ENCODE data around the gene TNC. TPM values are rescaled to one million over a fixed set of nuclear protein-coding genes. Genes with fewer than 3 reads are reported as not detected.
A peak's percentile ranks its signal among the peaks of the same experiment; 100 is the strongest.
"Not testable (repeated sequence)": the region's sequence is repeated elsewhere in the genome, so short reads cannot be mapped to it uniquely, and the experiment has no call there.

The TNC gene
- polyA plus RNA-seq, 6 donors from 2014 or later = not detected

- H3K4me3 Mint-ChIP-seq = no peak overlapping the region
- H3K4me1 Mint-ChIP-seq = no peaks in the 10 kb centered on the region
Observed at GRCh38 chr9:115144706-115145105, 26.7 kb upstream of the TNC start.

GRCh38 chr9:115143689-115144088 is 25.7 kb upstream of the TNC start:
- H3K9me3 Mint-ChIP-seq = peaks cover 0 to 7% (median 0%) of the 10 kb centered on the region in 7 donors
- no peaks in the 10 kb centered on the region for H3K4me1 Mint-ChIP-seq
- H3K27ac Mint-ChIP-seq = no peak overlapping the region
- DNase-seq (no peak), ATAC-seq (ENCODE audit: low read depth in 2 of 2) (no peak)
- H3K4me3 Mint-ChIP-seq = no peak overlapping the region
- peaks cover 12 to 22% (median 16%) of the 10 kb centered on the region in 3 donors for H3K27me3 Mint-ChIP-seq
- no peaks in the 10 kb centered on the region for H3K36me3 Mint-ChIP-seq

More at GRCh38 chr9:115144706-115145105, 26.7 kb upstream of the TNC start:
- no peak for DNase-seq
- Mint-ChIP-seq H3K27me3 (peaks cover 12 to 18% (median 16%) of the 10 kb centered on the region in 3 donors), H3K9me3 (peaks cover 0 to 7% (median 3%) of the 10 kb centered on the region in 7 donors), H3K36me3 (no peaks in the 10 kb centered on the region), H3K27ac (no peak overlapping the region)
- no peak for ATAC-seq (ENCODE audit: low read depth in 2 of 2)

- Mint-ChIP-seq H3K4me3 (no peak overlapping the region), H3K27me3 (peaks cover 12 to 23% (median 12%) of the 10 kb centered on the region in 3 donors), H3K27ac (no peak overlapping the region), H3K36me3 (no peaks in the 10 kb centered on the region), H3K4me1 (no peaks in the 10 kb centered on the region), H3K9me3 (peaks cover 0 to 7% (median 0%) of the 10 kb centered on the region in 7 donors)
- no peak for ATAC-seq (ENCODE audit: low read depth in 2 of 2)
- DNase-seq = no peak
Observed at GRCh38 chr9:115142517-115143270, 24.7 kb upstream of the TNC start.

GRCh38 chr9:115142090-115142489 is 24.1 kb upstream of the TNC start:
- peaks cover 0 to 7% (median 0%) of the 10 kb centered on the region in 7 donors for H3K9me3 Mint-ChIP-seq
- no peaks in the 10 kb centered on the region for H3K4me1 Mint-ChIP-seq
- no peak overlapping the region for H3K4me3 Mint-ChIP-seq
- no peak for DNase-seq
- ATAC-seq (ENCODE audit: low read depth in 2 of 2) = no peak
- peaks cover 9 to 28% (median 18%) of the 10 kb centered on the region in 3 donors for H3K27me3 Mint-ChIP-seq
- H3K36me3 Mint-ChIP-seq = no peaks in the 10 kb centered on the region
- no peak overlapping the region for H3K27ac Mint-ChIP-seq

GRCh38 chr9:115141612-115142011 is 23.7 kb upstream of the TNC start:
- no peak for ATAC-seq (ENCODE audit: low read depth in 2 of 2)
- H3K27me3 Mint-ChIP-seq = peaks cover 9 to 32% (median 23%) of the 10 kb centered on the region in 3 donors
- peaks cover 0 to 7% (median 0%) of the 10 kb centered on the region in 7 donors for H3K9me3 Mint-ChIP-seq
- no peak overlapping the region for H3K27ac Mint-ChIP-seq
- no peak for DNase-seq
- no peak overlapping the region for H3K4me3 Mint-ChIP-seq
- no peaks in the 10 kb centered on the region for H3K36me3 Mint-ChIP-seq
- H3K4me1 Mint-ChIP-seq = no peaks in the 10 kb centered on the region

- H3K36me3 Mint-ChIP-seq = no peaks in the 10 kb centered on the region
- no peak for DNase-seq
- H3K9me3 Mint-ChIP-seq = peaks cover 0 to 6% (median 0%) of the 10 kb centered on the region in 7 donors
- H3K27me3 Mint-ChIP-seq = peaks cover 21 to 37% (median 35%) of the 10 kb centered on the region in 3 donors
- no peak for ATAC-seq (ENCODE audit: low read depth in 2 of 2)
- H3K4me3 Mint-ChIP-seq = no peak overlapping the region
- no peaks in the 10 kb centered on the region for H3K4me1 Mint-ChIP-seq
- H3K27ac Mint-ChIP-seq = peak overlapping the region in 1 of 6 donors; percentile 29
Observed at GRCh38 chr9:115138151-115138550, 20.2 kb upstream of the TNC start.

- peaks cover 21 to 33% (median 31%) of the 10 kb centered on the region in 3 donors for H3K27me3 Mint-ChIP-seq
- no peaks in the 10 kb centered on the region for H3K36me3 Mint-ChIP-seq
- no peak for DNase-seq
Observed at GRCh38 chr9:115137526-115137925, 19.6 kb upstream of the TNC start.

GRCh38 chr9:115135821-115136778 is 18.1 kb upstream of the TNC start:
- Mint-ChIP-seq H3K36me3 (no peaks in the 10 kb centered on the region), H3K4me3 (no peak overlapping the region), H3K27ac (no peak overlapping the region), H3K9me3 (peaks cover 0 to under 1% (median 0%) of the 10 kb centered on the region in 7 donors), H3K4me1 (no peaks in the 10 kb centered on the region), H3K27me3 (peaks cover 20 to 31% (median 28%) of the 10 kb centered on the region in 3 donors)
- DNase-seq (no peak), ATAC-seq (ENCODE audit: low read depth in 2 of 2) (no peak)

More at GRCh38 chr9:115137526-115137925, 19.6 kb upstream of the TNC start:
- H3K4me3 Mint-ChIP-seq = no peak overlapping the region
- H3K9me3 Mint-ChIP-seq = peaks cover 0 to 4% (median 0%) of the 10 kb centered on the region in 7 donors
- no peak overlapping the region for H3K27ac Mint-ChIP-seq
- ATAC-seq (ENCODE audit: low read depth in 2 of 2) = no peak
- H3K4me1 Mint-ChIP-seq = no peaks in the 10 kb centered on the region

GRCh38 chr9:115134941-115135340 is 17.0 kb upstream of the TNC start:
- DNase-seq (no peak), ATAC-seq (ENCODE audit: low read depth in 2 of 2) (no peak)
- Mint-ChIP-seq H3K27ac (no peak overlapping the region), H3K4me1 (no peaks in the 10 kb centered on the region), H3K4me3 (no peak overlapping the region), H3K27me3 (peaks cover 21 to 31% (median 26%) of the 10 kb centered on the region in 3 donors), H3K9me3 (no peaks in the 10 kb centered on the region), H3K36me3 (no peaks in the 10 kb centered on the region)

- Mint-ChIP-seq H3K27me3 (peaks cover 27 to 38% (median 28%) of the 10 kb centered on the region in 3 donors), H3K4me1 (no peaks in the 10 kb centered on the region), H3K9me3 (peaks cover 0 to 1% (median 0%) of the 10 kb centered on the region in 7 donors)
Observed at GRCh38 chr9:115133649-115134048, 15.7 kb upstream of the TNC start.

GRCh38 chr9:115132648-115133047 is 14.7 kb upstream of the TNC start:
- DNase-seq = no peak
- peaks cover 28 to 45% (median 30%) of the 10 kb centered on the region in 3 donors for H3K27me3 Mint-ChIP-seq
- H3K4me1 Mint-ChIP-seq = no peaks in the 10 kb centered on the region
- H3K27ac Mint-ChIP-seq = no peak overlapping the region
- H3K36me3 Mint-ChIP-seq = no peaks in the 10 kb centered on the region
- ATAC-seq (ENCODE audit: low read depth in 2 of 2) = no peak
- peak overlapping the region in 1 of 8 donors; percentile 44 for H3K4me3 Mint-ChIP-seq
- peaks cover 0 to 6% (median 2%) of the 10 kb centered on the region in 7 donors for H3K9me3 Mint-ChIP-seq

More at GRCh38 chr9:115133649-115134048, 15.7 kb upstream of the TNC start:
- Mint-ChIP-seq H3K4me3 (no peak overlapping the region), H3K36me3 (no peaks in the 10 kb centered on the region), H3K27ac (no peak overlapping the region)
- ATAC-seq (ENCODE audit: low read depth in 2 of 2) = no peak
- no peak for DNase-seq

GRCh38 chr9:115130176-115130575 is 12.2 kb upstream of the TNC start:
- ATAC-seq (ENCODE audit: low read depth in 2 of 2) = no peak
- peaks cover 27 to 30% (median 30%) of the 10 kb centered on the region in 3 donors for H3K27me3 Mint-ChIP-seq
- no peaks in the 10 kb centered on the region for H3K4me1 Mint-ChIP-seq
- peaks cover 2 to 16% (median 4%) of the 10 kb centered on the region in 7 donors for H3K9me3 Mint-ChIP-seq
- DNase-seq = no peak
- no peak overlapping the region for H3K4me3 Mint-ChIP-seq
- H3K27ac Mint-ChIP-seq = no peak overlapping the region
- peaks cover 2 to 5% of the 10 kb centered on the region in 2 donors for H3K36me3 Mint-ChIP-seq

- H3K36me3 Mint-ChIP-seq; ATAC-seq (ENCODE audit: low read depth in 2 of 2); H3K4me1 Mint-ChIP-seq; H3K27ac Mint-ChIP-seq; H3K4me3 Mint-ChIP-seq; DNase-seq: not testable (repeated sequence)
- Mint-ChIP-seq H3K9me3 (peaks cover 4 to 24% (median 5%) of the 10 kb centered on the region in 7 donors), H3K27me3 (peaks cover 16 to 26% (median 22%) of the 10 kb centered on the region in 3 donors)
Observed at GRCh38 chr9:115128726-115129125, 10.8 kb upstream of the TNC start.
